Activated CD8-positive, alpha-beta T cell treated with anti-CD3 and anti-CD28 coated beads for 36 hours (primary cell): ENCODE results near the gene SPEF2. TPM values are rescaled to one million over a fixed set of nuclear protein-coding genes. Genes with fewer than 3 reads are reported as not detected.

ENCODE experiments used
- ATAC-seq: fragments of 200-7000 bp; cut with Tn5 transposase; one replicate; pipeline ENCODE4 v1.10.0; 2021; ENCODE audit warnings: mild to moderate bottlenecking, moderate library complexity
- CTCF ChIA-PET: fragments of 350-600 bp; sonication (Branson Sonifier 250); formaldehyde crosslinking; loops from one replicate; lab custom pipeline; 2021; ENCODE audit warnings: antibody characterized with exemption; lab: Charles Lee
- POLR2A ChIA-PET: fragments of 350-600 bp; sonication (Branson Sonifier 250); formaldehyde crosslinking; loops from one replicate; lab custom pipeline; 2021; ENCODE audit warnings: antibody characterized with exemption; lab: Charles Lee
- DNase-seq: peaks from one replicate; pipeline ENCODE4 v3.0.0-alpha.2; 2020
- H3K27ac Mint-ChIP-seq: one replicate; pipeline ENCODE4 v1.8.0; 2021; ENCODE audit warnings: mild to moderate bottlenecking, mixed read lengths
- H3K27me3 Mint-ChIP-seq: one replicate; pipeline ENCODE4 v1.8.0; 2021; ENCODE audit warnings: mixed read lengths
- H3K36me3 Mint-ChIP-seq: one replicate; pipeline ENCODE4 v1.8.0; 2021; ENCODE audit warnings: low read depth, mixed read lengths
- H3K4me1 Mint-ChIP-seq: one replicate; pipeline ENCODE4 v1.8.0; 2021; ENCODE audit warnings: low read depth, mixed read lengths
- H3K4me3 Mint-ChIP-seq: one replicate; pipeline ENCODE4 v1.8.0; 2021; ENCODE audit warnings: mild to moderate bottlenecking, moderate library complexity, mixed read lengths
- H3K9me3 Mint-ChIP-seq: one replicate; pipeline ENCODE4 v1.8.0; 2021; ENCODE audit warnings: mixed read lengths
- CTCF ChIP-seq: fragments of 200-600 bp; IDR thresholded peaks from one replicate; pipeline ENCODE4 v1.8.0; 2022; ENCODE audit warnings: antibody characterized with exemption, mild to moderate bottlenecking
- intact Hi-C: fragments of 100-400 bp; cut with micrococcal nuclease; formaldehyde crosslinking; loops from one replicate; pipeline ENCODE4 v1.10.0; 2022
- total RNA-seq, 2 experiments: library from RNA; stranded (reverse); gene quantifications; one replicate each; pipeline ENCODE4 v1.2.3, GENCODE V29; 2021

SPEF2 gene
- total RNA-seq, 2 experiments from 2014 or later, result 8.4 to 9.9 TPM

DNA sequence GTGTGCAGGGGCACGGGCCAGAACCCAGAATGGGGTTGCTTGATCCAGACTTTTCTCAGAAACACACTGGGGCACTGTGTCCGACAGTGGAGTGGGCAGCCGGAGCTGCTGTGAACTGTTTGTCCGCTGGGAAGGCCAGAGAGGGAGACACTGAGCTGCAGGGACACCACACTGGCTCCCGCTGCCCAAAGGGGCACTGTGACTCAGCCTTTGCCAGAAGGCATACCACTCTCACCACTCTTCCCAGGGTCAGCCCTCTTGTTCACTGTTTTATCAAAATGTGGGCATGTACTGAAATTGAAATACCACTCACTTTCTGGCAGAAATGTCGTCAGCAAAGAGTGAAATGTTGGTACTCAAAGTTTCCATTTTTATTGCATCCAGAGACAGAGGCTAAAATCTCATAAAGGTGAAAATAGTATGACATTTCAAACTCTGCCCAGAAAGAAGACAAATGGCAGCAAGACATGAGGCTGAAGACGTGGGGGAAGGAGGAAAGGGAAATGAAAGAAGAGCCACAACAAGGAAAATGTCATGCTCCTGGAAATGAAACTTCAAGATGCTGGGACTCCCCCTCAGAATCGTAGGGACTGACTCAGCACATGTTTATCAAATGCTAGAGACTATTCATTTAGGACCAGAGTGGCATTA, 234.5 kb downstream of the SPEF2 start:
- peaks cover 11% of the 10 kb centered on the region for H3K9me3 Mint-ChIP-seq
- POLR2A ChIA-PET, result interaction anchor here (0.7 to 15.5 kb wide), 16 partner anchors 10 to 183 kb away, joined by 3 to 253 read pairs (median 38); no protein-coding TSS in a partner anchor
- H3K4me3 Mint-ChIP-seq, result peak overlapping the region; percentile 95
- H3K27me3 Mint-ChIP-seq, result no peaks in the 10 kb centered on the region
- H3K27ac Mint-ChIP-seq, result peak overlapping the region; percentile 99
- CTCF ChIA-PET, result interaction anchor here (0.8 to 11.9 kb wide), 10 partner anchors 12 to 234 kb away, joined by 3 to 101 read pairs (median 6); partner anchors contain the start of gene SPEF2
- ATAC-seq (peak; percentile 47), DNase-seq (peak; percentile 82)
- intact Hi-C loops, result loop anchor here (2.0 kb wide), 1 partner anchor 19 kb away; no protein-coding TSS in a partner anchor
- no peak for TF ChIP-seq CTCF
- peaks cover 82% of the 10 kb centered on the region for H3K36me3 Mint-ChIP-seq
- H3K4me1 Mint-ChIP-seq, result peaks cover 75% of the 10 kb centered on the region

- ChIA-PET POLR2A (interaction anchor here (0.7 to 15.5 kb wide), 19 partner anchors 9 to 184 kb away, joined by 3 to 253 read pairs (median 35); no protein-coding TSS in a partner anchor), CTCF (interaction anchor here (0.8 to 11.9 kb wide), 7 partner anchors 12 to 75 kb away, joined by 3 to 101 read pairs (median 7); no protein-coding TSS in a partner anchor)
- Mint-ChIP-seq H3K4me3 (peak overlapping the region; percentile 95), H3K27ac (peak overlapping the region; percentile 99), H3K9me3 (peaks cover 5% of the 10 kb centered on the region), H3K4me1 (peaks cover 69% of the 10 kb centered on the region), H3K36me3 (peaks cover 82% of the 10 kb centered on the region), H3K27me3 (no peaks in the 10 kb centered on the region)
- no peak for DNase-seq
- intact Hi-C loops, result loop anchor here (2.0 kb wide), 1 partner anchor 20 kb away; no protein-coding TSS in a partner anchor
- TF ChIP-seq CTCF, result no peak
- no peak for ATAC-seq
Measured at GRCh38 chr5:35852773-35853172, 235.1 kb downstream of the SPEF2 start.

- peaks cover under 1% of the 10 kb centered on the region for H3K9me3 Mint-ChIP-seq
- peaks cover 66% of the 10 kb centered on the region for H3K4me1 Mint-ChIP-seq
- ChIA-PET CTCF (interaction anchor here (1.4 to 11.9 kb wide), 9 partner anchors 9 to 77 kb away, joined by 3 to 101 read pairs (median 8); no protein-coding TSS in a partner anchor), POLR2A (interaction anchor here (0.9 to 15.5 kb wide), 26 partner anchors 8 to 202 kb away, joined by 3 to 253 read pairs (median 16); no protein-coding TSS in a partner anchor)
- H3K4me3 Mint-ChIP-seq, result peak overlapping the region; percentile 95
- no peaks in the 10 kb centered on the region for H3K27me3 Mint-ChIP-seq
- peak overlapping the region; percentile 99 for H3K27ac Mint-ChIP-seq
- peak; percentile 81 for DNase-seq
- intact Hi-C loops, result loop anchor here (2.0 kb wide), 1 partner anchor 21 kb away; no protein-coding TSS in a partner anchor
- TF ChIP-seq CTCF, result no peak
- H3K36me3 Mint-ChIP-seq, result peaks cover 82% of the 10 kb centered on the region
- ATAC-seq, result peak; percentile 46
Measured at GRCh38 chr5:35853631-35854030, 236.0 kb downstream of the SPEF2 start.

DNA sequence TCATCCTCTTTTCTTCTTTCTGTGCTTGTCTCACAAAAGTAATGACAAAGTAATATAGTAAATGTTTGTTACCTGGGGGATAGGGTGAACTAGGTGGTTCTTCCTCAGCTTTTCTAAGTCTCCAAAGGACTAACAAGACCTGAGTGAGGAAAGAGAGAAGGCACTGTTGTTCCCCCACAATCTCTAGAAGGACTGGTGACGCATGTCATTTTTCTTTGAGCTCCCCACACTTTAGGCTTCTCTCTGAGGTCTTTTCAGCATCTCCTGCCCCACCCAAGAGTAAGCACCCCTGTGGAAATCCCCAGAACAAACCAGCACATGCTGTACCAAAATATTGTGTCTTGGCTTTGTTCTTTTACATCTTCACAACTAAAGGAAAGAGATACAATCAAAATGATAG, 236.6 kb downstream of the SPEF2 start:
- intact Hi-C loops, result no loop called here
- Mint-ChIP-seq H3K27me3 (no peaks in the 10 kb centered on the region), H3K36me3 (peaks cover 86% of the 10 kb centered on the region), H3K9me3 (no peaks in the 10 kb centered on the region), H3K27ac (peak overlapping the region; percentile 99), H3K4me1 (peaks cover 67% of the 10 kb centered on the region), H3K4me3 (peak overlapping the region; percentile 95)
- DNase-seq (peak; percentile 76), ATAC-seq (peak; percentile 43)
- ChIA-PET CTCF (interaction anchor here (0.9 to 11.9 kb wide), 10 partner anchors 9 to 203 kb away, joined by 3 to 101 read pairs (median 8); no protein-coding TSS in a partner anchor), POLR2A (interaction anchor here (0.8 to 15.5 kb wide), 28 partner anchors 9 to 203 kb away, joined by 3 to 253 read pairs (median 9); no protein-coding TSS in a partner anchor)
- no peak for TF ChIP-seq CTCF
